Measurements from ENCODE around the gene SEC63. TPM values are rescaled to one million over a fixed set of nuclear protein-coding genes. Genes with fewer than 3 reads are reported as not detected.

SEC63 gene
- total and polyA plus RNA-seq, 2 of the 4 experiments (the other 2 are of a cell fraction), result 8.6 to 22.4 TPM

DNA sequence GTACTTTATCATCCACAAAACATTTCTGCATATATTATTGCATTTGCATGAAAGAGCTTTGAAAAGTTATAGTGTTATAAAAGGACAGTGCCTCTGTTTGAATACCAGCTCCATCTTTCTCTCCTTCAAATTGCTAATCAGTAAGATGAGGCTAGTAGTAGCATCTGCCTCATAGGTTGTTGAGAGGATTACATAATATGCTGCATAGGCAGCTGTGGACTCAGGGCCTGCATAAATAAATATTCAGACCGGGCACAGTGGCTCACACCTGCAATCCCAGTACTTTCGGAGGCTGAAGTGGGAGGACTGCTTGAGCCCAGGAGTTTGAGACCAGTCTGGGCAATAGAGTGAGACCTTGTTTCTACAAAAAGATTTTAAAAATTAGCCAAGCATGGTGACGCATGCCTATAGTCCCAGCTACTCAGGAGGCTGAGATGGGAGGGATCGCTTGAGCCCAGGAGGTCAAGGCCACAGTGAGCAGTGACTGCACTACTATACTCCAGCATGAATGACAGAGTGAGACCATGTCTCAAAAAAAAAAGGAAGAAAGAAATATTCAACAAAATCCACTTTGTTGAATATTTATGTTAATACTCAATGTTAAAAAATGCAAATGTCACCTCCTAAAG is 18.3 kb upstream of the SEC63 start:
- ATAC-seq (ENCODE audit: low read depth) (no peak), DNase-seq (no peak)
- H3K9ac ChIP-seq (ENCODE audit: low read depth, low read length), result no peak overlapping the region
- no peak overlapping the region for H3K4me2 ChIP-seq (ENCODE audit: low read depth, low read length)
- in situ Hi-C loops (cut with MboI; ENCODE audit: low sequenced_read_pairs) (no loop called here), intact Hi-C loops (cut with micrococcal nuclease) (no loop called here), dilution Hi-C loops (cut with HindIII; ENCODE audit: low sequenced_read_pairs, unreplicated experiment) (no loop called here)
- no peaks in the 10 kb centered on the region for H3K9me3 ChIP-seq (ENCODE audit: control insufficient read depth, insufficient read depth, low read length)
- no peak overlapping the region for H2AFZ ChIP-seq (replicated peaks; ENCODE audit: low read length, poor library complexity)
- no peak overlapping the region for H2BK120ac ChIP-seq (ENCODE audit: low read depth, low read length)
- no peak overlapping the region for H4K8ac ChIP-seq (ENCODE audit: low read depth in 2 of 2, low read length in 2 of 2)
- no peak overlapping the region for H3K27ac ChIP-seq (ENCODE audit: insufficient read depth, low read length)
- no peak overlapping the region for H3K4ac ChIP-seq (ENCODE audit: low read depth, low read length)
- peaks cover 3% of the 10 kb centered on the region for H3K27me3 ChIP-seq (ENCODE audit: control insufficient read depth, insufficient read depth, low read length)
- no peak overlapping the region for H3K23ac ChIP-seq (ENCODE audit: low read depth, low read length)
- no peak overlapping the region for H2AK5ac ChIP-seq (ENCODE audit: low read depth, low read length)
- no TSS peak for BruUV-seq (replicated peaks)
- no peak overlapping the region for H2BK15ac ChIP-seq (ENCODE audit: low read depth, low read length)
- no peaks in the 10 kb centered on the region for H3K4me1 ChIP-seq (ENCODE audit: control insufficient read depth, insufficient read depth, low read length)
- H3K14ac ChIP-seq (replicated peaks; ENCODE audit: low read depth, low read length), result no peak overlapping the region
- TF ChIP-seq, protein P1, sequence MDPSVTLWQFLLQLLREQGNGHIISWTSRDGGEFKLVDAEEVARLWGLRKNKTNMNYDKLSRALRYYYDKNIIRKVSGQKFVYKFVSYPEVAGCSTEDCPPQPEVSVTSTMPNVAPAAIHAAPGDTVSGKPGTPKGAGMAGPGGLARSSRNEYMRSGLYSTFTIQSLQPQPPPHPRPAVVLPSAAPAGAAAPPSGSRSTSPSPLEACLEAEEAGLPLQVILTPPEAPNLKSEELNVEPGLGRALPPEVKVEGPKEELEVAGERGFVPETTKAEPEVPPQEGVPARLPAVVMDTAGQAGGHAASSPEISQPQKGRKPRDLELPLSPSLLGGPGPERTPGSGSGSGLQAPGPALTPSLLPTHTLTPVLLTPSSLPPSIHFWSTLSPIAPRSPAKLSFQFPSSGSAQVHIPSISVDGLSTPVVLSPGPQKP (IDR thresholded peaks at IDR 0.05; ENCODE audit: borderline replicate concordance, low read depth, low read length), result no peak
- no peak for TF ChIP-seq RCOR1 (IDR thresholded peaks at IDR 0.05; ENCODE audit: insufficient replicate concordance, low read length)
- TF ChIP-seq NFE2L2 (IDR thresholded peaks at IDR 0.05; ENCODE audit: low read depth, low read length), result no peak
- no peaks in the 10 kb centered on the region for H3K36me3 ChIP-seq (ENCODE audit: control insufficient read depth, insufficient read depth, low read length)
- no peak overlapping the region for H2BK20ac ChIP-seq (ENCODE audit: low read depth, low read length)
- H3K18ac ChIP-seq (ENCODE audit: low read depth, low read length), result no peak overlapping the region
- H2AK9ac ChIP-seq (replicated peaks; ENCODE audit: low read depth, low read length, poor library complexity), result no peak overlapping the region
- H3K9me1 ChIP-seq (ENCODE audit: insufficient read depth, low read length), result no peaks in the 10 kb centered on the region
- no peak overlapping the region for H2BK5ac ChIP-seq (ENCODE audit: low read depth, low read length, poor library complexity, severe bottlenecking)
- no peak overlapping the region for H3K4me3 ChIP-seq (ENCODE audit: insufficient read depth, low read depth, low read length)
- no peak overlapping the region for H4K5ac ChIP-seq (ENCODE audit: low read depth, low read length)
- ChIA-PET CTCF (no interaction called here), POLR2A (ENCODE audit: unreplicated experiment) (no interaction called here)
- WGBS, 2 experiments (ENCODE audit: extremely low coverage in 2 of 2, insufficient read length in 1 of 2), result 75% methylated on average over 2 of the region's 4 CpGs; no CpG with 5 or more reads in 1 of the 2 experiments
- H4K20me1 ChIP-seq (ENCODE audit: insufficient read depth, low read length), result no peaks in the 10 kb centered on the region
- H3K56ac ChIP-seq (ENCODE audit: extremely low read depth, insufficient read depth, low read length), result no peak overlapping the region
- H3K79me1 ChIP-seq (ENCODE audit: low read depth in 1 of 2, low read length in 2 of 2), result no peaks in the 10 kb centered on the region
- H4K91ac ChIP-seq (ENCODE audit: insufficient read depth, low read depth, low read length), result no peak overlapping the region
